Measurements from ENCODE around the gene ASNS. TPM values are rescaled to one million over a fixed set of nuclear protein-coding genes. Genes with fewer than 3 reads are reported as not detected.

ASNS gene
- total RNA-seq, 3 donors from 2014 or later, result 12.4 to 19.1 (median 17.5) TPM

DNA sequence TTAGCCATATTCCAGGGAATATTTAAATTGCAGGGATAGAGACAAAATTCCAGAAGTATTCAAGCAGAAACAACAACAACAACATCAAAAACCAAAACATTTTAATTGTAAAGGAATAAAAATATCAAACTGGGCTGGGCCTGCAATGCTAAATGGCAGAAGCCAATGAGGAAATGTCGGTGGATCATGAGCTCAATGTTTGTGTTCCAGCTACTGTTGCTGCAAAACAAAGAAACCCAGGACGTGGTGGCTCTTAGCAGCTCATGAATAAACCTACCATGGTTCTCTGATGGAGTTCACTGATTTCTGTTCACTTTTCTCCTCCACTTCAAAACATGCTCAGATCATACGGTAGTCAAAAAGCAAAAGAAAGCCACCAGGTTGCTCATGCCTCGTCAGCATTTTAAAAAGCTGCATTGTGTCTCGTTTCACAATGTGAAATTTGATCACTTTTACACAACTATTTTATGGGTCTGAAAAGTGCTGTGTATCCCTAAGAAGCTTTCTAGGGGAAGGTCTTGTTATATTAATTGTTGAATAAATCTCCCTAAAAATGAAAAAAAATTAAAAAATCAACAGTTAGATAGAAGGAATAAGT lies 54.0 kb downstream of the ASNS start:
- DNase-seq (no peak), ATAC-seq (peak; percentile 81)
- no peaks in the 10 kb centered on the region for H3K36me3 ChIP-seq (ENCODE audit: low read depth)
- no peak overlapping the region for H3K4me3 ChIP-seq
- H3K4me1 ChIP-seq (ENCODE audit: low read depth), result no peaks in the 10 kb centered on the region
- intact Hi-C loops (cut with DNase I, micrococcal nuclease), result no loop called here
- H3K9me3 ChIP-seq, result no peaks in the 10 kb centered on the region
- TF ChIP-seq, protein P1, sequence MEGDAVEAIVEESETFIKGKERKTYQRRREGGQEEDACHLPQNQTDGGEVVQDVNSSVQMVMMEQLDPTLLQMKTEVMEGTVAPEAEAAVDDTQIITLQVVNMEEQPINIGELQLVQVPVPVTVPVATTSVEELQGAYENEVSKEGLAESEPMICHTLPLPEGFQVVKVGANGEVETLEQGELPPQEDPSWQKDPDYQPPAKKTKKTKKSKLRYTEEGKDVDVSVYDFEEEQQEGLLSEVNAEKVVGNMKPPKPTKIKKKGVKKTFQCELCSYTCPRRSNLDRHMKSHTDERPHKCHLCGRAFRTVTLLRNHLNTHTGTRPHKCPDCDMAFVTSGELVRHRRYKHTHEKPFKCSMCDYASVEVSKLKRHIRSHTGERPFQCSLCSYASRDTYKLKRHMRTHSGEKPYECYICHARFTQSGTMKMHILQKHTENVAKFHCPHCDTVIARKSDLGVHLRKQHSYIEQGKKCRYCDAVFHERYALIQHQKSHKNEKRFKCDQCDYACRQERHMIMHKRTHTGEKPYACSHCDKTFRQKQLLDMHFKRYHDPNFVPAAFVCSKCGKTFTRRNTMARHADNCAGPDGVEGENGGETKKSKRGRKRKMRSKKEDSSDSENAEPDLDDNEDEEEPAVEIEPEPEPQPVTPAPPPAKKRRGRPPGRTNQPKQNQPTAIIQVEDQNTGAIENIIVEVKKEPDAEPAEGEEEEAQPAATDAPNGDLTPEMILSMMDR (IDR thresholded peaks at IDR 0.05), result no peak

Other genes starting within 250 kb of the ASNS start
- 10 to 100 TPM in 1 of 3 donors, 1 to 10 TPM in 2; 1.3 to 10.4 (median 1.9) TPM for gene TAC1, start 140.3 kb downstream of the ASNS start, total RNA-seq
- not detected for gene OCM2, start 117.8 kb upstream of the ASNS start, total RNA-seq
- gene LMTK2, start 234.5 kb upstream of the ASNS start, total RNA-seq, result 10 to 100 TPM; 48.6 to 70.2 (median 52.9) TPM